RWPE1 (cell line): Measurements from ENCODE around the gene MICU1.

Experiments used
- CTCF ChIA-PET: fragments of 350-600 bp; sonication (Branson Sonifier 250); formaldehyde crosslinking; extraction: SDS; loops from one replicate; lab custom pipeline; 2021; lab: Yijun Ruan, JAX
- POLR2A ChIA-PET: fragments of 400-600 bp; formaldehyde crosslinking; extraction: SDS; loops from one replicate; lab custom pipeline; 2020; ENCODE audit warnings: antibody characterized with exemption; ENCODE audit not compliant: low non-redundant PET; lab: Yijun Ruan, JAX
- DNase-seq: peaks from one replicate; pipeline ENCODE4 v3.0.0; 2012; ENCODE audit warnings: low spot score
- H3K27ac ChIP-seq: fragments of 450-650 bp; 2 replicates; pipeline ENCODE4 v1.5.1; 2017
- TF ChIP-seq, protein P1 (sequence below): fragments of 450-650 bp; conservative IDR thresholded peaks from 2 replicates; pipeline ENCODE4 v1.5.1; 2017; ENCODE audit warnings: low read depth, mild to moderate bottlenecking

The MICU1 gene

DNA sequence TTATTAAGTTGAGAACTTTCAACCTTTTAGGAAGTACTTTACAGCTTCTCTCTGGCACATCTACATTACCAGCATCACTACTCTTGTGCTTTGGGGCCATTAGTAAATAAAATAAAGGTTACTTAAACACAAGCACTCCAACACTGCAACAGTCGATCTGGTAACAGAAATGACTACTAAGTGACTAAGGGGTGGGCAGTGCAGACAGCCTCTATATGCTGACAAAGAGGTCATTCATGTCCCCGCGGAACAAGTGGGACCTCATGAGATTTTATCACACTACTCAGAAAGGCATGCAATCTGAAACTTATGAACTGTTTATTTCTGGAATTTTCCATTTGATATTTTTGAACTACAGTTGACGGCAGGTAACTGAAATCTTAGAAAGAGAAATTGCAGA lies 159.9 kb downstream of the MICU1 start:
- TF ChIP-seq, protein P1, sequence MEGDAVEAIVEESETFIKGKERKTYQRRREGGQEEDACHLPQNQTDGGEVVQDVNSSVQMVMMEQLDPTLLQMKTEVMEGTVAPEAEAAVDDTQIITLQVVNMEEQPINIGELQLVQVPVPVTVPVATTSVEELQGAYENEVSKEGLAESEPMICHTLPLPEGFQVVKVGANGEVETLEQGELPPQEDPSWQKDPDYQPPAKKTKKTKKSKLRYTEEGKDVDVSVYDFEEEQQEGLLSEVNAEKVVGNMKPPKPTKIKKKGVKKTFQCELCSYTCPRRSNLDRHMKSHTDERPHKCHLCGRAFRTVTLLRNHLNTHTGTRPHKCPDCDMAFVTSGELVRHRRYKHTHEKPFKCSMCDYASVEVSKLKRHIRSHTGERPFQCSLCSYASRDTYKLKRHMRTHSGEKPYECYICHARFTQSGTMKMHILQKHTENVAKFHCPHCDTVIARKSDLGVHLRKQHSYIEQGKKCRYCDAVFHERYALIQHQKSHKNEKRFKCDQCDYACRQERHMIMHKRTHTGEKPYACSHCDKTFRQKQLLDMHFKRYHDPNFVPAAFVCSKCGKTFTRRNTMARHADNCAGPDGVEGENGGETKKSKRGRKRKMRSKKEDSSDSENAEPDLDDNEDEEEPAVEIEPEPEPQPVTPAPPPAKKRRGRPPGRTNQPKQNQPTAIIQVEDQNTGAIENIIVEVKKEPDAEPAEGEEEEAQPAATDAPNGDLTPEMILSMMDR: no peak
- ChIA-PET CTCF (no interaction called here), POLR2A (interaction anchor here (0.6 kb wide), 1 partner anchor 9 kb away, joined by 3 read pairs; no protein-coding TSS in a partner anchor)
- DNase-seq: no peak
- H3K27ac ChIP-seq: no peak overlapping the region

DNA sequence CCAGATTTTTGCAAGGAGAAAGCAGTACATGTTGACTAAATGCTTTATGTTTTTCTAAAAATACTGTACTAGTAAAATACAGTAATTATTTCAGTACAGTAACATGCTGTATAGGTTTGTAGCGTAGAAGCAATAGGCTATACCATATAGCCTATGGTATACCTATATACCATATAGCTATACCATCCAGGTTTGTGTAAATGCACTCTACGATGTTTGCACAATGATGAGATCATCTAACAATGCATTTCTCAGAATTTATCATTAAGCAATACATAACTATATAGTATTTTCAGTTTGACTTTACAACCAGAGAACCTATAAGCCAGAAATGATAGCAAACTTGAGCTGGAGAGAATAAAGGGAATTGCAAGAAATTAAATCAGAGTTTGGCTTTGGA lies 161.4 kb downstream of the MICU1 start:
- TF ChIP-seq, protein P1: no peak
- H3K27ac ChIP-seq: no peak overlapping the region
- no peak for DNase-seq
- CTCF ChIA-PET: no interaction called here
- POLR2A ChIA-PET: no interaction called here

DNA sequence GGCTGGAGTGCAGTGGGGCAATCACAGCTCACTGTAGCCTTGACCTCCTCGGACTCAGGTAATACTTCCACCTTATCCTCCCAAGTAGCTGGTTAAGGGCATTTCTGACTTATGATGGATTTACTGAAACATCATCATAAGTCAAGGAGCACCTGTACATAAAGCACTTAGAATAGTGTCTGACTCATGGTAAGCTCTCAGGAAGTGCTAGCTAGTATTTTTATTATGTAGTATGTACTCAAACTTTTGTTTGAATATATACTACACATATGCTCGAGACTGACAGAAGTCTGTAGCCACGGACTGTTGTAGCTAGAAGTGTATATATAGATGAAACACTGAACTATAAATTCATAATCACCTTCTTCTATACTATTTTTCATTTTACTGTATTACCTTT lies 163.6 kb downstream of the MICU1 start:
- POLR2A ChIA-PET: interaction anchor here (0.7 kb wide), 1 partner anchor 168 kb away, joined by 6 read pairs; no protein-coding TSS in a partner anchor
- no peak overlapping the region for H3K27ac ChIP-seq
- DNase-seq: no peak
- CTCF ChIA-PET: no interaction called here
- TF ChIP-seq, protein P1: no peak

DNA sequence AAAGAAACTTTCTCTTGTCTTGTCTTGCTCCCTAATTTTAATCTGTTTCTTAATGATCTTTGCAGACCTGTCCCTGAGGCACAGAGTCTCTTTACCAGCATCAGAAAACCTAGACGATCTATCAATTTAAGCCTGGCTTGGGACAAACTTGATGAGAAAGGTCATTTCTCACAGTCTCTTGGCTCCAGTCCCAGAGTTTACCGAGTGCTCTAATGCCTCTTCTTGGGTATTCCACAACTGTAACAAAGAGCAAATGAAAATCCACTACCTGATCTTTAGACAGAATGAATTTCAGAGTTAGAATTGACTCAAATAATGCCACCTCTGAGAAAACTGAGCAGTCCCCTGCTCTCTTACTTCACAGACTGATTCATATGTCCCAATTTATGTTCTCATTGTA lies 164.8 kb downstream of the MICU1 start:
- POLR2A ChIA-PET: no interaction called here

DNA sequence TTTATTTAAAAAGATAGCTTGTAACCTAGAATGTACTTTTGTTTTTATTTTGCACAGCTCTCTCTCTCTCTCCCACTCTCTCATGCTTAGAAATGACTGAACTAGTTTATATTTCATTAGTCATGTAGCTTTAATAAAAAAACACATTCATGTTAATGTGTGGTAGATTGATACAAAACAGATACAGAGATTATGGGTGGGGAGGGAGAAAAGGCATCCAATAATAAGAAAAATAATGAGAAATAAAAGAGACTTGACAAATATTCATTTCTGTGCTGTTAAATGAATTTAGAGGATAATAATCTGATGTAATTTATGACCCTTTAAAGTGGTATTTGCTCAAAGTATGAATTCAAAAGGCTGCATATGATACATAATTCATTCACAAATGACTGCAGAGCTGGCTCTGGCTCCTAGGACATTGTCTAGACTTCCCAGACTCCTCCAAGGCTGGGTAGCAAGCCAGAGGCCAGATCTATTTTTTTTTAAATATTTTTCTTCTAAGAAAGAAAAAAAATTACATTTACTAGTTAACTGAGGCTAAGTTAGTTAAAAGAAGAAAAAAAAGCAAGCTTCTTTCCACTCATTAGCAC lies 165.5 kb downstream of the MICU1 start:
- no peak for DNase-seq
- TF ChIP-seq, protein P1: no peak
- ChIA-PET POLR2A (no interaction called here), CTCF (interaction anchor here (0.7 kb wide), 1 partner anchor 406 kb away, joined by 4 read pairs; no protein-coding TSS in a partner anchor)
- H3K27ac ChIP-seq: no peak overlapping the region

More for the DNA sequence above, 164.8 kb downstream of the MICU1 start:
- CTCF ChIA-PET: no interaction called here
- no peak overlapping the region for H3K27ac ChIP-seq
- TF ChIP-seq, protein P1: no peak
- DNase-seq: no peak

DNA sequence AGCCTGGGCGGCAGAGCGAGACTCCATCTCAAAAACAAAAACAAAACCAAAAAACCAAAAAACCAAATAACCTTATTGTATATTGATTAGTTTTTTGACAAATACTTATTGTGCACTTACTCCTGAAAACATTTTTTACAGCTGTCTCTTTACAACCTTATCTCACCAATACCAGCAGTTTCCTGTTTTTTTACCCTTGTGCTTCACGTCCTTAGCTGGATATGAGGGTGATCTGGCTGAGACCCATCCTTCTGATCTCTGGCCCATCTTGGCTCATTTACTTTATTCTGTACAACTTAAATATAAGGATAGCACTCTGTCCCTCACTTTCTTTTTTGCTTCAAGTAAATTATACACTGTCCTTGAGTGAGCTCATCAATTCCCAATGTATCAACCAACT lies 166.6 kb downstream of the MICU1 start:
- TF ChIP-seq, protein P1: no peak
- POLR2A ChIA-PET: no interaction called here
- CTCF ChIA-PET: interaction anchor here (0.6 kb wide), 1 partner anchor 18 kb away, joined by 4 read pairs; no protein-coding TSS in a partner anchor

More for the DNA sequence above, 166.6 kb downstream of the MICU1 start:
- no peak for DNase-seq
- H3K27ac ChIP-seq: no peak overlapping the region
